IPS DF 4.7 (cell line): Measurements from ENCODE around the gene TMEM175.

Experiments used
- DNase-seq: peaks from one replicate; pipeline ENCODE4 v3.0.0-alpha.2; 2013; ENCODE audit warnings: low spot score; ENCODE audit errors: extremely low read depth

Gene TMEM175, protein sequence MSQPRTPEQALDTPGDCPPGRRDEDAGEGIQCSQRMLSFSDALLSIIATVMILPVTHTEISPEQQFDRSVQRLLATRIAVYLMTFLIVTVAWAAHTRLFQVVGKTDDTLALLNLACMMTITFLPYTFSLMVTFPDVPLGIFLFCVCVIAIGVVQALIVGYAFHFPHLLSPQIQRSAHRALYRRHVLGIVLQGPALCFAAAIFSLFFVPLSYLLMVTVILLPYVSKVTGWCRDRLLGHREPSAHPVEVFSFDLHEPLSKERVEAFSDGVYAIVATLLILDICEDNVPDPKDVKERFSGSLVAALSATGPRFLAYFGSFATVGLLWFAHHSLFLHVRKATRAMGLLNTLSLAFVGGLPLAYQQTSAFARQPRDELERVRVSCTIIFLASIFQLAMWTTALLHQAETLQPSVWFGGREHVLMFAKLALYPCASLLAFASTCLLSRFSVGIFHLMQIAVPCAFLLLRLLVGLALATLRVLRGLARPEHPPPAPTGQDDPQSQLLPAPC

DNA sequence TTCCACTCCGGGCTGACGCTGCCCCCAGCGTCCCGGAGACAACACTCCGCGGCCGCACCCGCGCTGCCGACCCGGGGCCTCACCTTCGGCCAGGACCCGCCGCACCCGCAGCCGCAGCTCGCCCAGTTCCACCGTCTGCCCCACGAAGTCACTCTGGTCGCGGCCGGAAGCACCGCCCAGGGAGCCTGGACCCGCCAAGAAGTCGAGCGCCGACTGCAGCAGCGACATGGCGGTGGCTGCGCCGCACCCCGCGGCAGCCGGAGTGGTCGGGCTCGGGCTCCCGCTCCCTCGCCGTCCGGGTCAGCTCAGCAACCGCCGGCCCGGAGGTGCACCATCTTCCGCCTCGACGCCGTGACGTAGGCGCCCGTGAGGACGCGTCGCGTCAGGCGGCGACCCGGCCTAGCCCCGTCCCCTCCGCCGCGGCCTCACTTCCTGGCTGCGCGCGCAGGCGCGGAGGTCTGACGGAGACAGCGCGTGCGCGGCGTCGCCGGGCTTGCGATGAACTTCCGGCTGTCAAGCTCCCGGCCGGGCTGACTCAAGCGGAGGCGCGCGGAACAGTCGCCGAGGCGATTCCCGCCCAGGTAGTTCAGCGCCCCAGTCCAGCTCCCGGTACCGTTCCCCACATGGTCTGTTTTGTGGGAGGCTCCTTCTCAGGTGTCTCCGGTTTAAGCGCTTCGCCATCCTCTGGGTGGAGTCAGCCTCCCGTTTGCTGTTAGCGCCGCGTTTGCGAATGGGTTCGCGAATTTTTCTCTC lies at the start of gene TMEM175, which contains the start of gene GAK:
TSS of gene TMEM175 (plus strand) at position 501 of the 753 bp plus-strand sequence. CDS start 15,280 bp downstream, outside the sequence.
TSS of gene GAK (minus strand) at position 357 of the 753 bp plus-strand sequence. CDS start at position 228, 129 bp downstream.
- DNase-seq, result peak; percentile 80

- DNase-seq, result no peak
Observed at GRCh38 chr4:882646-883045, 49.6 kb upstream of the TMEM175 start.

- no peak for DNase-seq
Observed at GRCh38 chr4:883377-884095, 48.7 kb upstream of the TMEM175 start.

DNA sequence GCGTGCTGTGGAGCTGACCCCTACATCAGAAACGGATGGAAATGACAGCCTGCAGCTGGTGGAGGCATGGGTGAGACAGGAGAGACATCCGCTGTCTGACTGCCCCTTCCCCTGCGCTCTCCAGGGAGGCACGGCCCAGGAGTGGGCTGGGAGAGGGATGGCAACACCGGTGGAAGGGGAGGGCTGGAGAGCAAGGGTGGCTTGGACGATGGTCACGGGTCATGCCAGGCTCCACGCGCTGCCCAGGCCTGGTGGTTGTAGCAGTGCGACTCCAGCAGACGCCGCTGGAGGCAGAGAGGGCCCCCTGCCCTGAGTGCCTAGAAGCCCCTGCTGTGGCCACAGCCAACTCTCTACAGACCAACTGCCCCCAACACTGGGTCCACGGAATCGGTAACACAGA lies 48.0 kb upstream of the TMEM175 start:
- DNase-seq, result no peak

DNA sequence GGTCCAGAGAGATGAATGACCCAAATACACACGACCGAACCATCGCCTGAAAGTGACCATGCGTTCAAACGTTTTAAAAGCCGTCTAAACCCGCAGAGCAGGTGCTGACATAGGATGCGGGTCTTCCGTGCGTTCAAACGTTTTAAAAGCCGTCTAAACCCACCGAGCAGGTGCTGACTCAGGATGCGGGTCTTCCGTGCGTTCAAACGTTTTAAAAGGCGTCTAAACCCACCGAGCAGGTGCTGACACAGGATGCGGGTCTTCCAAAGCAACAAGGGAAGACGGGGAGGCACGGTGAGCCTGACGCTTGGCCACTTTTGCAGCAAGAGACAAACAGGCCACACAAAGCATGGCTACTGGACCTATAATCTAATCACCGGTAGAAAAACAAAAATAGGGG lies 47.4 kb upstream of the TMEM175 start:
- no peak for DNase-seq

DNA sequence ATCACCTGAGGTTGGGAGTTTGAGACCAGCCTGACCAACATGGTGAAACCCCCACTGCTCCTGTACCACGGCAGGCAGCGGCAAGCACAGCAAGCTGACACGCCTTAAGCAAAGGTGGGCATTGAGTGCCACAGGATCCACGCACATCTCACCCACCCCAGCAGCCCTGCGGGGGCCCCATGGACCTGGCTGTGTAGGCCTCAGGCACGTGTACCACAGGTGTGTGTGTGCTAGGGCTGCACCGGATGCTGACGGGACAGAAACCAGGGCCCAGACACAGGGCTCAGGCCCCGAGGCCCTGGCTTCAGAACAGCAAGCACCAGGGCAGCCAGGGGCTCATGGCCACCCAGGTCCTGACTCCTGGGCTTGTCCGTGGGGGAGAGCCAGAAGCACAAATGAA lies 46.9 kb upstream of the TMEM175 start:
- DNase-seq, result no peak

GRCh38 chr4:886244-886643 lies 46.0 kb upstream of the TMEM175 start:
- DNase-seq, result no peak

- DNase-seq, result no peak
Observed at GRCh38 chr4:887034-887763, 45.1 kb upstream of the TMEM175 start.

- DNase-seq, result no peak
Observed at GRCh38 chr4:888029-888428, 44.2 kb upstream of the TMEM175 start.

DNA sequence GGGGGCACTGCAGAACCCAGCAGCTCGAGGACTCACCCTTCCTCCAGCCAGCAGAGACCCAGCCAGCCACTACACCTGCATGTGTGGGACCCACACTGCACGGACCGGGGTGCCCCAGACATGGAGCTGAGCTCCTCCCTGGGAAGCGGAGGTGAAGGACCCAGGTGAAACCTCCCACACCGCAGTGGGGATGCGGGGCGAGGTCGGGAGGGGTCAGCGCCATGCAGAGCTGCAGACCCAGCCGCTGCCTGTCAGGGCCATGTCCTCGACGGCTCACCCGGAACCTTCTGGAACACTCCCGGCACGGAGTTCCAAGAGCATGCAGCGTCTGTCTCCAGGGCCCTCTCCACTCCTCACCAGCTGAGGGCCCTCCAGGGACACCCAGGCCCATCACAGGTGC lies 42.7 kb upstream of the TMEM175 start:
- no peak for DNase-seq

DNA sequence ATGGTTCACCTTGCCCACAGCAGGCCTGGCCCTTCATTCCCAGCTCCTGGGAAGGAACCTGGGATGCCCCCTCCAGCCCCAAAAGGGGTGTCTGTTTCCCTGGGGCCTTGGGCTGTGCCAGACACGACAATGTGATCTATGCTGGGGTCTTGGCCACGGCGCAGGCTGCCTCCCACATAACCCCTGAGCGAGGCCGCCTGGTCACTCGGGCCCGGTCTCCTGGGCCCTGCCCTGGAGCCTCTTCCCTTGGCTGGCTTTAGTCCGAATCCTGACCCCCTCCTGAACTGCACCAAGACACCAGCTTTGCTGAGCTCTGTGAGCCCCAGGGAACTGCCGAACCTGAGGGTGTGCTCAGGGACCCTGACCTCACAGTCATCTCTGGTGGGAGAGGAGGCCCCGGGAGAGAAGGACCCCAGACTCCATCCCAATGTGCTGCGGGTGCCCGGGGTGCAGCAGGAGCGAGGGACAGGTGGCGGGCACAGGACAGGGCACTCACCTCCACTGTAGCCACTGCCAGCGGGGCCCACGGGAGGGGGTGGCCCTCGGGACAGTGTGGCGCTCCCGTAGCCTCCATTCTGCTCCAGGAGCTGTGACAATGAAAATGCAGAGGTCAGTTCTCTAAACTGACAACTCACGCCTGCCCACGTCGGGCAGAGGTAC lies 42.1 kb upstream of the TMEM175 start:
- no peak for DNase-seq

DNA sequence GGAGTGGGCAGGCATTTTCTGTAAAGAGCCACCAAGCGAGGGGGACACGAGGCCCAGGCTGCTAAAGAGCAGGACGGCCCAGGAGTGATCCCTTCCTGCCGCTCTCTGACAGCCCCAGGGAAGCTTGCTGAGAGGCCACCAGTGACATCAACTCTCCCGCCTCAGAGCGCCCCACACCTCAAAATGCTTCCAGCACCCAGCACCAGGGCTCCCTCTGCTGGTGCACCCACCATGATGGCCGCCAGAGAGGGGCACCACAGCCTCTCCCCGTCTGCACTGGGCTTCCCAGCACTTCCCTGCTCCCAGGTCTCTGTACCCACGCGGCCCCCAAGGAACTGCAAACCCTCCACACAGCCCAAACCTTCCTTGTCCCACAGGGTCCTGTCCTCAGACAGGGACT lies 40.5 kb upstream of the TMEM175 start:
- no peak for DNase-seq

- DNase-seq, result no peak
Observed at GRCh38 chr4:892780-893179, 39.5 kb upstream of the TMEM175 start.

DNA sequence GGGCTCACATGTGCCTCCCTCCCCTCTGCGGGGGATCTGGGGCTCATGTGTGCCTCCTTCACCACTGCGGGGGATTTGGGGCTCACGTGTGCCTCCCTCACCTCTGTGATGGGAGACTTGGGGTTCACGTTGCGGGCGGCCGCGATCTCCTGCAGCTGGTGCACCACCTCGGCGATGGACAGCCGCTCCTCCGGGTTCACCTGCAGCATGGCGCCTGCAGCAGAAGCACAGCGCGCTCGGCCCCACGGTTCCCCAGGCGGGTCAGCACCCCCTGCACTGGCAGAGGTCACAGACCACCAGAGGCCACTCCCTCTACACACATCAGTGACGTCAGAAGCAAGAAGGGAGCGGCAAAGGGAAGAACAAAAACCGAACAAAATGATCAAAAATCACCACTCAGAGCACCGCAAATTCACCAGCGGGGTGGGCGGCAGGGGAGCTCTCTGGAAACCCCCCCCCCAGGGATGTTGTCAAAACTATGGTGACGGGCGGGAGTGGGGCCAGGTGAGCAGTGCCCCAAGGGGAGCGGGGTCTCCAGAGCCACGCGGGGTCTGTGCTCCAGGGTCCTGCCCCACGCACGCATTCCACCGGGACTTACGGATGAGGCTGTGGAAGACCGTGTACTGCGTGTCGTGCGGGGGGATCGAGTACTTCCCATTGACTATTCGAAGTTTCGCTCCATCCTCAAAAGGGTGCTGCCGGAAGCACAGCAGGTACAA lies 38.8 kb upstream of the TMEM175 start:
- no peak for DNase-seq

DNA sequence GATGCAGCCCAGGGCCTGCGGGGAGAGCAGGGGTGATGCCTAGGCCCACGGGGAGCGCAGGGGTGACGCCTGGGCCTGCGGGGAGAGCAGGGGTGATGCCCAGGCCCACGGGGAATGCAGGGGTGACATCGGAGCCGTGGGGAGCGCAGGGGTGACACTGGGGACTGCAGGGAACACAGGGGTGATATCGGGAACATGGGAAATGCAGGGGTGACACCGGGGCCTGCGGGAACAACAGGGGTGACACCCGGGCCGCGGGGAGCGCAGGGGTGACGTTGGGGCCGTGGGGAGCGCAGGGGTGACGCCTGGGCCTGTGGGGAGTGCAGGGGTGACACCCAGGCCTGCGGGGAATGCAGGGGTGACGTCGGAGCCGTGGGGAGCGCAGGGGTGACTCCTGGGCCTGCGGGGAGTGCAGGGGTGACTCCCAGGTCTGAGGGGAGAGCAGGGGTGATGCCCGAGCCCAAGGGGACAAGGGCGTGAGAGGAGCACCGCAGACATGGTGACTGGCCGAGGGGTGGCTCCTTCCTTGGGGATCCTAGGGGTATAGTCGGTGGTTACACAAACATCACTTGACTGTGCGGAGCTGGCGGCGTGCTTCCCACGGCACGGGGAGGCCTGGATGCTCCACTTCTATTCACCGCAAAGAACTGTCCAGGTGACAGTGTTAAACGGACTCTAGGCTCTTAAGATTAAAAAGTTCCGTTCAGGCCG lies 38.1 kb upstream of the TMEM175 start:
- no peak for DNase-seq

DNA sequence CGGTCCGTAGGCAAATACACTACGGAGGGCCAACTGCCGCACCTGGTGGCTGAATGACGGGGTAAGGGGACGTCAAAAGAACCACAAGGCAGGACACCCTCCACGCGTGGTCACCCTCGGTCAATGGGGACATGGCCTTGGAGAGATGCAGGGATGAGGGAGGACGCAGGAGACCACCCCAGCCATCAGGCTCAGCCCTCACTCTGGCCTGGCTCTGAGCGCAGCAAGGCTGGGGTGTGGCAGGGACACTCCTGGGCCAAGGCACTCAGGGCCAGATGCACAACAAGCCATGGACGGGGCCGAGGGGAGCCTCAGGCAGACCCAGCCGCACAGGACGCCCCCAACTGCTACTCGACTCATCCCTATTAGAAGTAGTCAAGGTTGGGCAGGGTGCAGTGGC lies 36.7 kb upstream of the TMEM175 start:
- DNase-seq, result no peak

DNA sequence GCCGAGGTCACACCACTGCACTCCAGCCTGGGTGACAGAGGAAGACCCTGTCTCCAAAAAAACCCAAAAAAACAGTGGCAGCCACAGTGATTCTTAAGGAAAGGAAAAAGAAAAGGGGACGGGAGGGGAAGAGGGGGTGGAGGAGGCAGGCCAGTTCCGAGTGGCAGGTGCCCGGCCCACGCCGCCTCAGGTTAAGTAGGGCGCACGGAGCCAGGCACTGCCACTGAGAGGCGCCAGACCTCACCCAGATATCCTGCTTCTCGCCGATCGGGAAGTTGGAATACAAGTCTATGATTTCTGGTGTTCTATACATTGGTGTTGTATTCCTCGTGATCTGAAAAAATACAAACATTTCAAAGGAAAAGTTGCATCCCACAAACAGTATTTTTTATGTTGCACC lies 36.0 kb upstream of the TMEM175 start:
- DNase-seq, result no peak

DNA sequence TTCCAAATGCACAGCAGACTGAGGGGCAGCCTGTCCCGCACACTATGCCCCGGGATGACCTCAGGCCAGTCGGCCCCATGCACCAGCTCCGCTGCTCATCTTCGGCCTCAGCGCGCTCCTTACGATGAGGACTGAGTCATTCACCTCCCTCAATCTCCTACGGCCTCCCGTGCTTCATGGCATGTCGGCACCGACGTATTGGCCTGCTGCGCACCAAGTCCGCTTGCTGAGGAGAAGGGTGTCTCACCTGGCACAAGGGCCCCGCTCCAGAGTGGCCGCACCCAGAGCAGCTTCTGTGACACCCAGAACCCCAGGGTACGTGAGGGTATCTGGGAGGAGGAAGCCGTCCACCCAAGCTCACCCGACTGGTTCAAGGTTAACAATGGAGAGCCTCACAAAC lies 35.6 kb upstream of the TMEM175 start:
- DNase-seq, result no peak

- no peak for DNase-seq
Observed at GRCh38 chr4:898123-898522, 34.1 kb upstream of the TMEM175 start.
